GM10266 (cell line): ENCODE measurements around the gene SRP14.

Source experiments
- DNase-seq: peaks from one replicate; pipeline ENCODE4 v3.0.0; 2012; ENCODE audit errors: extremely low spot score
- CTCF ChIP-seq: IDR thresholded peaks from 2 replicates; pipeline ENCODE4 v1.5.1; 2012; ENCODE audit warnings: mild to moderate bottlenecking, low read depth; ENCODE audit not compliant: control insufficient read depth, insufficient read depth; ENCODE audit errors: missing control alignments

SRP14 gene

GRCh38 chr15:40058476-40059140 lies 19.6 kb upstream of the SRP14 start:
- no peak for DNase-seq

GRCh38 chr15:40055576-40056293 lies 16.8 kb upstream of the SRP14 start:
- no peak for TF ChIP-seq CTCF
- DNase-seq = no peak

More at GRCh38 chr15:40058476-40059140, 19.6 kb upstream of the SRP14 start:
- TF ChIP-seq CTCF = no peak

GRCh38 chr15:40054855-40055575 lies 16.0 kb upstream of the SRP14 start:
- peak; percentile 72 for DNase-seq
- no peak for TF ChIP-seq CTCF

GRCh38 chr15:40054605-40054854 lies 15.5 kb upstream of the SRP14 start:
- no peak for DNase-seq
- TF ChIP-seq CTCF = no peak

GRCh38 chr15:40053831-40054604 lies 15.0 kb upstream of the SRP14 start:
- DNase-seq = no peak
- no peak for TF ChIP-seq CTCF

GRCh38 chr15:40053079-40053830 lies 14.3 kb upstream of the SRP14 start:
- no peak for DNase-seq
- TF ChIP-seq CTCF = no peak
